Right kidney (tissue), 1 donor: ENCODE results near the gene QARS1.

Experiments used
- DNase-seq: peaks from one replicate; pipeline ENCODE4 v3.0.0-alpha.2; 2016

QARS1 gene

GRCh38 chr3:49057268-49057667, 47.3 kb downstream of the QARS1 start:
- DNase-seq = no peak

DNA sequence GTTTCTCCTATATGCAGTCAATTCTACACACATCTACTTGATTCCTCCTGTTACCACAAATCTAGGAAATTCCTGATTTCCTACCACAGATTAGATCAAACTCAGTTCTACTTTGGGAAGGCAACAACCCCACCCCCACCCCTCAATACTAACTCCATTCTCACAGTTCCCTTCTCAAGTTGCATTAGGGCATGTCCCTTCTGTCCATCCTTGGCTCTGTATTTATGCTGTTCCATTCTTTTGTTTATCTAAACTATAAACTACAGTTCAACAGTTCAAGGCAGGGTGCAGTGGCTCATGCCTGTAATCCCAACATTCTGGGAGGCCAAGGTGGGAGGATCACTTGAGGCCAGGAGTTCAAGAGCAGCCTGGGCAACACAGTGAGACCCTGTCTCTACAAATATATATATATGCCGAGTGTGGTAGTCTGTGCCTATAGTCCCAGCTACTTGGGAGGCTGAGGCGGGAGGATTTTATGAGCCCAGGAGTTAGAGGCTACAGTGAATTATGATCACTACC, 50.2 kb downstream of the QARS1 start:
- no peak for DNase-seq

GRCh38 chr3:49053543-49053942, 51.0 kb downstream of the QARS1 start:
- DNase-seq = no peak
